ENCODE results near the gene OR2T2. TPM values are rescaled to one million over a fixed set of nuclear protein-coding genes. Genes with fewer than 3 reads are reported as not detected.
"Not testable (repeated sequence)": the region's sequence is repeated elsewhere in the genome, so short reads cannot be mapped to it uniquely, and the experiment has no call there.

The OR2T2 gene
- total RNA-seq (not detected), polyA plus RNA-seq (not detected)

GRCh38 chr1:248445399-248445798 lies at the start of gene OR2T2:
Gene OR2T2, plus strand, starts transcription at chr1:248445637. Its CDS starts 7,161 bp downstream, at chr1:248452798.
- not testable (repeated sequence) for H3K27ac ChIP-seq (ENCODE audit: low read depth in 1 of 2, low read length in 2 of 2); H3K4me3 ChIP-seq (ENCODE audit: low read depth in 1 of 3, low read length in 3 of 3); H3K9ac ChIP-seq (ENCODE audit: low read depth in 1 of 2, low read length in 2 of 2); H3K9me3 ChIP-seq (ENCODE audit: control insufficient read depth in 4 of 4, low read length in 3 of 4); H3K27me3 ChIP-seq (ENCODE audit: control insufficient read depth in 4 of 4, insufficient read depth in 4 of 4, low read length in 3 of 4); H3K4me1 ChIP-seq (ENCODE audit: control insufficient read depth in 4 of 4, insufficient read depth in 4 of 4, low read length in 3 of 4); H3K36me3 ChIP-seq (ENCODE audit: control insufficient read depth in 4 of 4, insufficient read depth in 3 of 4, low read depth in 1 of 4, low read length in 3 of 4); DNase-seq (ENCODE audit: low spot score)
- no CpG with 5 or more reads among the region's 2 CpGs for WGBS

- Histone ChIP-seq H3K27ac (ENCODE audit: low read depth in 1 of 2, low read length in 2 of 2) (no peak within 1 kb of the TSS), H3K4me1 (ENCODE audit: control insufficient read depth in 4 of 4, insufficient read depth in 4 of 4, low read length in 3 of 4) (no peaks in the 10 kb centered on the region), H3K36me3 (ENCODE audit: control insufficient read depth in 4 of 4, insufficient read depth in 3 of 4, low read depth in 1 of 4, low read length in 3 of 4) (no peaks in the 10 kb centered on the region), H3K9me3 (ENCODE audit: control insufficient read depth in 4 of 4, low read length in 3 of 4) (no peaks in the 10 kb centered on the region), H3K9ac (ENCODE audit: low read depth in 1 of 2, low read length in 2 of 2) (no peak within 1 kb of the TSS), H3K27me3 (ENCODE audit: control insufficient read depth in 4 of 4, insufficient read depth in 4 of 4, low read length in 3 of 4) (no peaks in the 10 kb centered on the region), H3K4me3 (ENCODE audit: low read depth in 1 of 3, low read length in 3 of 3) (no peak within 1 kb of the TSS)
- WGBS: 62% methylated on average over 3 of the region's 3 CpGs
- no peak for DNase-seq (ENCODE audit: low spot score)
- TF ChIP-seq FOXA2 (IDR thresholded peaks at IDR 0.05) (no peak), REST (IDR thresholded peaks at IDR 0.05) (no peak)
These were observed 42.7 kb upstream of the OR2T2 start, which contains the start of gene OR2T1 for GRCh38 chr1:248402748-248403147. Gene OR2T1, plus strand, starts transcription at chr1:248403048. Its CDS starts 3,100 bp downstream, at chr1:248406148.

GRCh38 chr1:248404024-248404423 lies 41.4 kb upstream of the OR2T2 start:
- Histone ChIP-seq H3K27ac (ENCODE audit: low read depth in 1 of 2, low read length in 2 of 2) (no peak overlapping the region), H3K4me1 (ENCODE audit: control insufficient read depth in 4 of 4, insufficient read depth in 4 of 4, low read length in 3 of 4) (no peaks in the 10 kb centered on the region), H3K9me3 (ENCODE audit: control insufficient read depth in 4 of 4, low read length in 3 of 4) (no peaks in the 10 kb centered on the region), H3K4me3 (ENCODE audit: low read depth in 1 of 3, low read length in 3 of 3) (no peak overlapping the region), H3K9ac (ENCODE audit: low read depth in 1 of 2, low read length in 2 of 2) (no peak overlapping the region), H3K27me3 (ENCODE audit: control insufficient read depth in 4 of 4, insufficient read depth in 4 of 4, low read length in 3 of 4) (no peaks in the 10 kb centered on the region), H3K36me3 (ENCODE audit: control insufficient read depth in 4 of 4, insufficient read depth in 3 of 4, low read depth in 1 of 4, low read length in 3 of 4) (no peaks in the 10 kb centered on the region)
- 86% methylated on average over 6 of the region's 6 CpGs for WGBS
- TF ChIP-seq GABPA (IDR thresholded peaks at IDR 0.05 in 1 of 2, conservative IDR thresholded peaks at IDR 0.05 in 1 of 2): no peak
- TF ChIP-seq SP1 (IDR thresholded peaks at IDR 0.05): no peak
- TF ChIP-seq HNF4A (conservative IDR thresholded peaks at IDR 0.05): no peak
- TF ChIP-seq ATF3 (IDR thresholded peaks at IDR 0.05): no peak
- no peak for TF ChIP-seq JUND (IDR thresholded peaks at IDR 0.05)
- TF ChIP-seq HNF4G (IDR thresholded peaks at IDR 0.05): no peak
- TF ChIP-seq REST (IDR thresholded peaks at IDR 0.05): no peak
- no peak for TF ChIP-seq MAX (IDR thresholded peaks at IDR 0.05)
- TF ChIP-seq YY1 (IDR thresholded peaks at IDR 0.05): no peak
- no peak for TF ChIP-seq RXRA (IDR thresholded peaks at IDR 0.05)
- no peak for TF ChIP-seq RAD21 (IDR thresholded peaks at IDR 0.05)
- no peak for TF ChIP-seq FOXA1 (IDR thresholded peaks at IDR 0.05)
- TF ChIP-seq CTCF (IDR thresholded peaks at IDR 0.05; ENCODE audit: low read depth, low read length, missing input control): no peak
- TF ChIP-seq EGR1 (IDR thresholded peaks at IDR 0.05; ENCODE audit: low read depth in 2 of 2): no peak
- TF ChIP-seq TAF1 (conservative IDR thresholded peaks at IDR 0.05): no peak
- TF ChIP-seq ZBTB33 (IDR thresholded peaks at IDR 0.05): no peak
- TF ChIP-seq NR2F2 (IDR thresholded peaks at IDR 0.05): no peak
- DNase-seq (ENCODE audit: low spot score): no peak

Data from liver (tissue), 9 donors.